H1 (cell line): ENCODE measurements around the gene MAP4K1. TPM values are rescaled to one million over a fixed set of nuclear protein-coding genes. Genes with fewer than 3 reads are reported as not detected.

Experiments
- CTCF ChIA-PET: fragments of 300-600 bp; sonication (Branson Sonifier 250); formaldehyde crosslinking; loops from one replicate; lab custom pipeline; 2021; ENCODE audit not compliant: partially characterized antibody; lab: Charles Lee
- POLR2A ChIA-PET: fragments of 300-600 bp; sonication (Branson Sonifier 250); formaldehyde crosslinking; loops from one replicate; lab custom pipeline; 2021; ENCODE audit warnings: inconsistent platforms; ENCODE audit not compliant: partially characterized antibody; lab: Charles Lee
- DNase-seq, 2 experiments: peaks; one replicate each; pipeline versions ENCODE4 v3.0.0 to v3.0.0-alpha.2; 2010 to 2022; ENCODE audit warnings: low spot score in 2 of 2, low read depth in 1 of 2, mixed read lengths in 1 of 2
- FAIRE-seq: peaks from 2 replicates; lab custom pipeline; 2011; peaks lifted over from hg19 to GRCh38; lab: Jason Lieb, UNC
- H2AFZ ChIP-seq: 2 replicates; pipeline ENCODE4 v1.8.1; 2012; ENCODE audit warnings: low read length, inconsistent platforms
- H2AK5ac ChIP-seq: 2 replicates; pipeline ENCODE4 v1.6.1; 2013; ENCODE audit warnings: low read depth, low read length
- H2BK120ac ChIP-seq: replicated peaks from 2 replicates; pipeline ENCODE3; 2013; ENCODE audit warnings: low read depth, low read length, inconsistent platforms
- H2BK12ac ChIP-seq: 2 replicates; pipeline ENCODE4 v1.6.1; 2013; ENCODE audit warnings: low read depth, low read length
- H2BK15ac ChIP-seq: 2 replicates; pipeline ENCODE4 v1.6.1; 2013; ENCODE audit warnings: low read length
- H2BK20ac ChIP-seq: 2 replicates; pipeline ENCODE4 v1.6.1; 2013; ENCODE audit warnings: low read length
- H2BK5ac ChIP-seq: 2 replicates; pipeline ENCODE4 v1.6.1; 2013; ENCODE audit warnings: low read depth, low read length
- H3K14ac ChIP-seq: 2 replicates; pipeline ENCODE4 v1.6.1; 2013; ENCODE audit warnings: inconsistent platforms; ENCODE audit not compliant: insufficient read length
- H3K18ac ChIP-seq: 2 replicates; pipeline ENCODE4 v1.6.1; 2013; ENCODE audit warnings: low read length; ENCODE audit errors: extremely low read depth
- H3K23ac ChIP-seq: 2 replicates; pipeline ENCODE4 v1.6.1; 2013; ENCODE audit warnings: inconsistent platforms; ENCODE audit not compliant: insufficient read length
- H3K23me2 ChIP-seq: 2 replicates; pipeline ENCODE4 v1.6.1; 2013; ENCODE audit warnings: low read depth, low read length
- H3K27ac ChIP-seq: 2 replicates; pipeline ENCODE4 v1.6.1; 2011; ENCODE audit warnings: low read depth, low read length, inconsistent platforms
- H3K27me3 ChIP-seq, 4 experiments: replicated peaks in 1 of 4; 1 replicate in 1 of 4; 2 replicates in 3 of 4; pipeline versions ENCODE4 v1.6.1 to v1.8.1; 2011 to 2013; ENCODE audit warnings: low read length in 3 of 4, mild to moderate bottlenecking in 3 of 4, inconsistent platforms in 2 of 4, mixed read lengths in 2 of 4, moderate library complexity in 1 of 4; ENCODE audit not compliant: control insufficient read depth in 3 of 4, insufficient read depth in 3 of 4; ENCODE audit errors: extremely low read depth in 1 of 4
- H3K36me3 ChIP-seq, 4 experiments: 2 replicates each; pipeline versions ENCODE4 v1.6.1 to v1.8.1; 2011 to 2013; ENCODE audit warnings: mild to moderate bottlenecking in 4 of 4, low read length in 3 of 4, moderate library complexity in 2 of 4, control low read depth in 1 of 4, inconsistent platforms in 1 of 4; ENCODE audit not compliant: insufficient read depth in 4 of 4, control insufficient read depth in 2 of 4
- H3K4ac ChIP-seq: replicated peaks from 2 replicates; pipeline ENCODE3; 2013; ENCODE audit warnings: low read length, low read depth, mixed read lengths, inconsistent platforms; ENCODE audit not compliant: insufficient read length
- H3K4me1 ChIP-seq, 4 experiments: replicated peaks in 1 of 4; 1 replicate in 1 of 4; 2 replicates in 3 of 4; pipeline versions ENCODE4 v1.6.1 to v1.8.1; 2011 to 2013; ENCODE audit warnings: low read length in 3 of 4, inconsistent platforms in 2 of 4, mixed read lengths in 1 of 4; ENCODE audit not compliant: insufficient read depth in 4 of 4, control insufficient read depth in 3 of 4
- H3K4me2 ChIP-seq, 2 experiments: 2 replicates each; pipeline versions ENCODE4 v1.6.1 to v1.8.1; 2011 to 2013; ENCODE audit warnings: low read depth in 2 of 2, low read length in 2 of 2, control low read depth in 1 of 2, inconsistent platforms in 1 of 2, mild to moderate bottlenecking in 1 of 2; ENCODE audit not compliant: insufficient read depth in 1 of 2
- H3K4me3 ChIP-seq, 4 experiments: fragments of 200-600, 300-600 bp in 1 of 4; sonication (generic), shearing (Covaris generic), sonication (Bioruptor Twin) in 1 of 4; 2 replicates each; pipeline versions ENCODE4 v1.5.1 to v1.8.1; 2011 to 2016; ENCODE audit warnings: low read length in 4 of 4, low read depth in 3 of 4, control low read depth in 2 of 4, inconsistent platforms in 2 of 4, mild to moderate bottlenecking in 2 of 4, mixed read lengths in 1 of 4, moderate library complexity in 1 of 4; ENCODE audit not compliant: insufficient read depth in 2 of 4; ENCODE audit errors: extremely low read depth in 1 of 4
- H3K56ac ChIP-seq: replicated peaks from 2 replicates; pipeline ENCODE3; 2013; ENCODE audit warnings: low read depth, mild to moderate bottlenecking, mixed read lengths, low read length, inconsistent platforms; ENCODE audit not compliant: insufficient read length
- H3K79me1 ChIP-seq: 2 replicates; pipeline ENCODE4 v1.6.1; 2013; ENCODE audit warnings: low read depth, low read length, control low read depth
- H3K79me2 ChIP-seq, 2 experiments: 2 replicates each; pipeline versions ENCODE4 v1.6.1 to v1.8.1; 2012 to 2013; ENCODE audit warnings: low read length in 2 of 2, mild to moderate bottlenecking in 2 of 2, inconsistent platforms in 1 of 2; ENCODE audit not compliant: insufficient read depth in 2 of 2, control insufficient read depth in 1 of 2
- H3K9ac ChIP-seq, 4 experiments: replicated peaks in 1 of 4; 1 replicate in 1 of 4; 2 replicates in 3 of 4; pipeline versions ENCODE4 v1.6.1 to v1.8.1; 2011 to 2013; ENCODE audit warnings: low read depth in 3 of 4, low read length in 3 of 4, control low read depth in 2 of 4, mild to moderate bottlenecking in 2 of 4, moderate library complexity in 2 of 4, inconsistent platforms in 1 of 4; ENCODE audit errors: extremely low read depth in 1 of 4
- H3K9me3 ChIP-seq, 2 experiments: 2 replicates each; pipeline versions ENCODE4 v1.6.1 to v1.8.1; 2012 to 2013; ENCODE audit warnings: mild to moderate bottlenecking in 2 of 2, moderate library complexity in 2 of 2, control low read depth in 1 of 2, inconsistent platforms in 1 of 2, low read depth in 1 of 2, low read length in 1 of 2, mixed read lengths in 1 of 2; ENCODE audit not compliant: insufficient read depth in 2 of 2
- H4K20me1 ChIP-seq, 2 experiments: replicated peaks in 1 of 2; 2 replicates each; pipeline versions ENCODE3 to v1.8.1; 2011 to 2013; ENCODE audit warnings: inconsistent platforms in 2 of 2, low read length in 2 of 2, mild to moderate bottlenecking in 1 of 2; ENCODE audit not compliant: insufficient read depth in 2 of 2, control insufficient read depth in 1 of 2
- H4K5ac ChIP-seq: 2 replicates; pipeline ENCODE4 v1.6.1; 2013; ENCODE audit warnings: low read length, low read depth, mixed read lengths, inconsistent platforms; ENCODE audit not compliant: insufficient read length
- H4K8ac ChIP-seq: 2 replicates; pipeline ENCODE4 v1.8.0; 2013; ENCODE audit warnings: mild to moderate bottlenecking, moderate library complexity, low read length, inconsistent platforms; ENCODE audit not compliant: insufficient read depth; ENCODE audit errors: extremely low read depth
- H4K91ac ChIP-seq: replicated peaks from 2 replicates; pipeline ENCODE3; 2013; ENCODE audit warnings: low read length, mixed read lengths, inconsistent platforms; ENCODE audit not compliant: insufficient read length
- ASH2L ChIP-seq: fragments of 200-600, 300-600 bp; sonication (generic); IDR thresholded peaks from one replicate; pipeline ENCODE4 v1.7.1; 2017; ENCODE audit warnings: low read length
- CHD2 ChIP-seq: IDR thresholded peaks from 2 replicates; pipeline ENCODE4 v1.6.1; 2012; ENCODE audit warnings: low read length, improper control_type of control experiment
- FOSL1 ChIP-seq: IDR thresholded peaks from 2 replicates; pipeline ENCODE4 v1.6.1; 2011; ENCODE audit warnings: mild to moderate bottlenecking, low read depth, low read length, moderate library complexity; ENCODE audit not compliant: insufficient read depth
- GABPA ChIP-seq: IDR thresholded peaks from 2 replicates; pipeline ENCODE4 v1.6.1; 2011; ENCODE audit warnings: mild to moderate bottlenecking, low read length, moderate library complexity, borderline replicate concordance; ENCODE audit not compliant: insufficient read depth
- GTF2F1 ChIP-seq: IDR thresholded peaks from 2 replicates; pipeline ENCODE4 v1.6.1; 2012; ENCODE audit warnings: low read depth, low read length, improper control_type of control experiment, borderline replicate concordance
- SIX5 ChIP-seq: IDR thresholded peaks from 2 replicates; pipeline ENCODE4 v1.6.1; 2011; ENCODE audit warnings: mild to moderate bottlenecking, low read depth, low read length
- TAF7 ChIP-seq: optimal IDR thresholded peaks from 2 replicates; pipeline ENCODE3; 2011; ENCODE audit warnings: low read depth, mild to moderate bottlenecking, inconsistent platforms, low read length, moderate library complexity, borderline replicate concordance
- WGBS, 2 experiments: shearing (Covaris generic) in 1 of 2; methylation state at CpG; one replicate each; pipeline versions ENCODE4 v1.1.6 to v1.1.7; 2013 to 2015; ENCODE audit warnings: low lambda C conversion rate in 2 of 2, mixed read lengths in 2 of 2, inconsistent platforms in 1 of 2, low coverage in 1 of 2, missing lambda C conversion rate in 1 of 2; ENCODE audit not compliant: insufficient replicate concordance in 2 of 2, insufficient coverage in 1 of 2, insufficient read length in 1 of 2; ENCODE audit errors: extremely low coverage in 1 of 2, missing lambda C conversion rate in 1 of 2; 5-methylcytosine and 5-hydroxymethylcytosine counted together
- polyA plus RNA-seq, 7 experiments: library from polyadenylated mRNA; depleted of rRNA in 3 of 7; stranded (reverse) in 5 of 7; unstranded in 2 of 7; fragments of >200 nt in 5 of 7; fragments of 200-250 nt in 2 of 7; gene quantifications; 1 replicate in 5 of 7; 2 replicates in 1 of 7; 4 replicates in 1 of 7; pipeline versions ENCODE4 v1.2.1 to v1.2.3, GENCODE V29; 2011 to 2013; ENCODE audit warnings: missing spikeins in 2 of 7, mixed read lengths in 2 of 7
- total RNA-seq: library from RNA; stranded (reverse); fragmentation: NEBNext Ultra II Directional; extraction: Animal tissue kit (Norgen Biotek cat#: 25700); gene quantifications from 2 replicates; pipeline ENCODE4 v1.2.1, GENCODE V29; 2021
- TF ChIP-seq, protein P1 (sequence below): IDR thresholded peaks from 2 replicates; pipeline ENCODE4 v1.6.1; 2012; ENCODE audit warnings: low read length, inconsistent platforms

MAP4K1 gene
- total and polyA plus RNA-seq, 2 of the 8 experiments (the other 6 are each of a cell fraction or from before 2014, with no cell fraction given), result 9.0 to 10.4 TPM

GRCh38 chr19:38551450-38551813 is 66.3 kb downstream of the MAP4K1 start:
- Histone ChIP-seq H2AK5ac (no peak overlapping the region), H3K4me3 (no peak overlapping the region), H2BK20ac (no peak overlapping the region), H2BK15ac (no peak overlapping the region), H3K4me1 (no peaks in the 10 kb centered on the region), H3K27me3 (no peaks in the 10 kb centered on the region; a peak in 1 of 7 replicates), H3K23ac (no peak overlapping the region), H3K27ac (no peak overlapping the region), H2BK5ac (no peak overlapping the region), H4K8ac (no peak overlapping the region), H3K79me2 (no peaks in the 10 kb centered on the region), H3K9me3 (no peaks in the 10 kb centered on the region), H4K20me1 (no peaks in the 10 kb centered on the region), H2AFZ (no peak overlapping the region), H3K56ac (no peak overlapping the region), H3K18ac (no peak overlapping the region), H4K5ac (no peak overlapping the region), H2BK120ac (no peak overlapping the region), H4K91ac (no peak overlapping the region), H2BK12ac (no peak overlapping the region), H3K79me1 (no peaks in the 10 kb centered on the region), H3K23me2 (no peaks in the 10 kb centered on the region), H3K14ac (no peak overlapping the region), H3K4ac (no peak overlapping the region), H3K4me2 (no peak overlapping the region), H3K9ac (no peak overlapping the region), H3K36me3 (peaks cover 0 to 6% (median 2%) of the 10 kb centered on the region in 4 experiments; a peak in 2 of 8 replicates)
- DNase-seq (no peak), FAIRE-seq (no peak)
- 91% methylated on average over 6 of the region's 6 CpGs; no CpG with 5 or more reads in 1 of the 2 experiments for WGBS, 2 experiments
- no peak for TF ChIP-seq SIX5
- no peak for TF ChIP-seq FOSL1
- no peak for TF ChIP-seq ASH2L
- no peak for TF ChIP-seq TAF7
- no peak for TF ChIP-seq GABPA
- no peak for TF ChIP-seq GTF2F1
- TF ChIP-seq CHD2, result no peak
- TF ChIP-seq, protein P1, sequence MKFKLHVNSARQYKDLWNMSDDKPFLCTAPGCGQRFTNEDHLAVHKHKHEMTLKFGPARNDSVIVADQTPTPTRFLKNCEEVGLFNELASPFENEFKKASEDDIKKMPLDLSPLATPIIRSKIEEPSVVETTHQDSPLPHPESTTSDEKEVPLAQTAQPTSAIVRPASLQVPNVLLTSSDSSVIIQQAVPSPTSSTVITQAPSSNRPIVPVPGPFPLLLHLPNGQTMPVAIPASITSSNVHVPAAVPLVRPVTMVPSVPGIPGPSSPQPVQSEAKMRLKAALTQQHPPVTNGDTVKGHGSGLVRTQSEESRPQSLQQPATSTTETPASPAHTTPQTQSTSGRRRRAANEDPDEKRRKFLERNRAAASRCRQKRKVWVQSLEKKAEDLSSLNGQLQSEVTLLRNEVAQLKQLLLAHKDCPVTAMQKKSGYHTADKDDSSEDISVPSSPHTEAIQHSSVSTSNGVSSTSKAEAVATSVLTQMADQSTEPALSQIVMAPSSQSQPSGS, result no peak
- ChIA-PET POLR2A (interaction anchor here (1.5 kb wide), 1 partner anchor 13 kb away, joined by 4 read pairs; no protein-coding TSS in a partner anchor), CTCF (interaction anchor here (0.7 to 1.5 kb wide), 3 partner anchors 16 to 151 kb away, joined by 3 to 4 read pairs (median 3); partner anchors contain the start of gene EIF3K)
